Activated CD8-positive, alpha-beta T cell treated with anti-CD3 and anti-CD28 coated beads for 36 hours (primary cell): ENCODE measurements around the gene MAGI2. TPM values are rescaled to one million over a fixed set of nuclear protein-coding genes. Genes with fewer than 3 reads are reported as not detected.

Experiments
- ATAC-seq: fragments of 200-7000 bp; cut with Tn5 transposase; one replicate; pipeline ENCODE4 v1.10.0; 2021; ENCODE audit warnings: mild to moderate bottlenecking, moderate library complexity
- CTCF ChIA-PET: fragments of 350-600 bp; sonication (Branson Sonifier 250); formaldehyde crosslinking; loops from one replicate; lab custom pipeline; 2021; ENCODE audit warnings: antibody characterized with exemption; lab: Charles Lee
- POLR2A ChIA-PET: fragments of 350-600 bp; sonication (Branson Sonifier 250); formaldehyde crosslinking; loops from one replicate; lab custom pipeline; 2021; ENCODE audit warnings: antibody characterized with exemption; lab: Charles Lee
- DNase-seq: peaks from one replicate; pipeline ENCODE4 v3.0.0-alpha.2; 2020
- H3K27ac Mint-ChIP-seq: one replicate; pipeline ENCODE4 v1.8.0; 2021; ENCODE audit warnings: mild to moderate bottlenecking, mixed read lengths
- H3K27me3 Mint-ChIP-seq: one replicate; pipeline ENCODE4 v1.8.0; 2021; ENCODE audit warnings: mixed read lengths
- H3K36me3 Mint-ChIP-seq: one replicate; pipeline ENCODE4 v1.8.0; 2021; ENCODE audit warnings: low read depth, mixed read lengths
- H3K4me1 Mint-ChIP-seq: one replicate; pipeline ENCODE4 v1.8.0; 2021; ENCODE audit warnings: low read depth, mixed read lengths
- H3K4me3 Mint-ChIP-seq: one replicate; pipeline ENCODE4 v1.8.0; 2021; ENCODE audit warnings: mild to moderate bottlenecking, moderate library complexity, mixed read lengths
- H3K9me3 Mint-ChIP-seq: one replicate; pipeline ENCODE4 v1.8.0; 2021; ENCODE audit warnings: mixed read lengths
- intact Hi-C: fragments of 100-400 bp; cut with micrococcal nuclease; formaldehyde crosslinking; loops from one replicate; pipeline ENCODE4 v1.10.0; 2022
- total RNA-seq, 2 experiments: library from RNA; stranded (reverse); gene quantifications; one replicate each; pipeline ENCODE4 v1.2.3, GENCODE V29; 2021
- TF ChIP-seq, protein P1 (sequence below): fragments of 200-600 bp; IDR thresholded peaks from one replicate; pipeline ENCODE4 v1.8.0; 2022; ENCODE audit warnings: antibody characterized with exemption, mild to moderate bottlenecking

MAGI2 gene
- total RNA-seq, 2 experiments from 2014 or later: 0.04 to 0.09 TPM

DNA sequence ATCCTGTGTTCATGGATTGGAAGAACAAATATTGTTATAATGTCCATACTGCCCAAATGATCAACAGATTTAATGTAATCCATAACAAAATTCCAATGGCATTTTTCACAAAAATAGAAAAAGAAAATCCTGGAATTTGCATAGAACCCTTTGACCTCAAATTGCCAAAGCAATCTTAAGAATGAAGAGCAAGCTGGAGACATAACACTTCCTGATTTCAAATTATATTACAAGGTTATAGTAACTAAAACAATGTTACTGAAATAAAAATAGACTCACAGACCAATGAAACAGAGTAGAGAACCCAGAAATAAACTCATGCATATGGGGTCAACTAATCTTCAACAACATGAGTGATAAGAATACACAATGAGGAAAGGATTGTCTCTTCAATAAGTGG, 1352.4 kb downstream of the MAGI2 start:
- no peak overlapping the region for H3K27ac Mint-ChIP-seq
- no peak overlapping the region for H3K4me3 Mint-ChIP-seq
- ChIA-PET POLR2A (no interaction called here), CTCF (no interaction called here)
- H3K27me3 Mint-ChIP-seq: peaks cover 5% of the 10 kb centered on the region
- H3K4me1 Mint-ChIP-seq: no peaks in the 10 kb centered on the region
- no peak for ATAC-seq
- TF ChIP-seq, protein P1, sequence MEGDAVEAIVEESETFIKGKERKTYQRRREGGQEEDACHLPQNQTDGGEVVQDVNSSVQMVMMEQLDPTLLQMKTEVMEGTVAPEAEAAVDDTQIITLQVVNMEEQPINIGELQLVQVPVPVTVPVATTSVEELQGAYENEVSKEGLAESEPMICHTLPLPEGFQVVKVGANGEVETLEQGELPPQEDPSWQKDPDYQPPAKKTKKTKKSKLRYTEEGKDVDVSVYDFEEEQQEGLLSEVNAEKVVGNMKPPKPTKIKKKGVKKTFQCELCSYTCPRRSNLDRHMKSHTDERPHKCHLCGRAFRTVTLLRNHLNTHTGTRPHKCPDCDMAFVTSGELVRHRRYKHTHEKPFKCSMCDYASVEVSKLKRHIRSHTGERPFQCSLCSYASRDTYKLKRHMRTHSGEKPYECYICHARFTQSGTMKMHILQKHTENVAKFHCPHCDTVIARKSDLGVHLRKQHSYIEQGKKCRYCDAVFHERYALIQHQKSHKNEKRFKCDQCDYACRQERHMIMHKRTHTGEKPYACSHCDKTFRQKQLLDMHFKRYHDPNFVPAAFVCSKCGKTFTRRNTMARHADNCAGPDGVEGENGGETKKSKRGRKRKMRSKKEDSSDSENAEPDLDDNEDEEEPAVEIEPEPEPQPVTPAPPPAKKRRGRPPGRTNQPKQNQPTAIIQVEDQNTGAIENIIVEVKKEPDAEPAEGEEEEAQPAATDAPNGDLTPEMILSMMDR: no peak
- no peak for DNase-seq
- intact Hi-C loops: no loop called here
- no peaks in the 10 kb centered on the region for H3K9me3 Mint-ChIP-seq
- H3K36me3 Mint-ChIP-seq: no peaks in the 10 kb centered on the region

- Mint-ChIP-seq H3K4me3 (no peak overlapping the region), H3K27ac (no peak overlapping the region), H3K27me3 (peaks cover 10% of the 10 kb centered on the region), H3K36me3 (no peaks in the 10 kb centered on the region), H3K4me1 (no peaks in the 10 kb centered on the region), H3K9me3 (no peaks in the 10 kb centered on the region)
- POLR2A ChIA-PET: no interaction called here
- intact Hi-C loops: no loop called here
- TF ChIP-seq, protein P1: no peak
- ATAC-seq: no peak
- no peak for DNase-seq
- CTCF ChIA-PET: no interaction called here
Measured at GRCh38 chr7:78099715-78100394, 1353.6 kb downstream of the MAGI2 start.

- no peak for DNase-seq
- ChIA-PET POLR2A (interaction anchor here (0.5 kb wide), 1 partner anchor 89 kb away, joined by 3 read pairs; no protein-coding TSS in a partner anchor), CTCF (no interaction called here)
- TF ChIP-seq, protein P1: no peak
- H3K4me1 Mint-ChIP-seq: no peaks in the 10 kb centered on the region
- intact Hi-C loops: no loop called here
- ATAC-seq: no peak
- H3K27me3 Mint-ChIP-seq: peaks cover 15% of the 10 kb centered on the region
- no peak overlapping the region for H3K27ac Mint-ChIP-seq
- H3K4me3 Mint-ChIP-seq: no peak overlapping the region
- no peaks in the 10 kb centered on the region for H3K9me3 Mint-ChIP-seq
- H3K36me3 Mint-ChIP-seq: no peaks in the 10 kb centered on the region
Measured at GRCh38 chr7:78095549-78095948, 1357.9 kb downstream of the MAGI2 start.

DNA sequence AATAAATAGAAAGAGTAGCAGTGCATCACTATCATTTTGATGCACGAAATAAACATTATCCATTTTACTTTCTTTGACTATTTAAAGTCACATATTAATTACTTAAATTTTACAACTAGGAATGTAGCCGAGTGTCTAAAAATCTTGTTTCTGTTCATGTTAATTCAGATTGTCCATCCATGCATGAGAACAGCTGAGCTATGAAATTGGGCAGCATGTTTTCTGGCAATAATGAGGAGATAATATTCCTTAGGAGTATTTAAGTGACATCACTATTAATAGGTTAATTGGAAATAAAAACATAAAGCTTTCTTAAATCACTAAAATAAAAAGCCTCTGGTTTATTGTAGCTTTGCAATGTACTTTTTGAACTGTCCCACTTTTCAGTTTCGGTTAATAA, 1361.1 kb downstream of the MAGI2 start:
- no peak overlapping the region for H3K27ac Mint-ChIP-seq
- H3K27me3 Mint-ChIP-seq: peaks cover 13% of the 10 kb centered on the region
- no peaks in the 10 kb centered on the region for H3K9me3 Mint-ChIP-seq
- intact Hi-C loops: no loop called here
- POLR2A ChIA-PET: no interaction called here
- TF ChIP-seq, protein P1: no peak
- no peak for ATAC-seq
- H3K4me3 Mint-ChIP-seq: no peak overlapping the region
- no peaks in the 10 kb centered on the region for H3K36me3 Mint-ChIP-seq
- CTCF ChIA-PET: interaction anchor here (1.4 kb wide), 1 partner anchor 53 kb away, joined by 4 read pairs; no protein-coding TSS in a partner anchor
- H3K4me1 Mint-ChIP-seq: no peaks in the 10 kb centered on the region
- no peak for DNase-seq

DNA sequence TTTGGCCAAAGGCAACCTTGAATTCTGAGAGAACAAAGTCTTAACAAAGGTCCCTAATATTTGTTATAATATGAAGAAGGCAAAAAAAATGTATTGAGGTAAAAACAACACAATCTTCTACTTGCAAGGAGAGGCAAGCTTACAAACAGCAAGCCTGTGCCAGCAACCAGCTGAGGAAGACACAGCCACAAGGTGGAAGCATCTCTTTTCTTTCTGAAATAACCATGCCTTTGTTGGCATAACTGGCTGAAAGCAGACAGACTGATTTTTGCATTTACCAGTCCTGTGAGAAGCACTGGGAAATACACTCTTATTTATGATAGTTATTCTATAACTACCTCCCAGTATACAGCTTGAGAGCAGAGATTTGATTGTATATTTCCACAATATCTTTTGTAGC, 1362.9 kb downstream of the MAGI2 start:
- intact Hi-C loops: no loop called here
- TF ChIP-seq, protein P1: no peak
- H3K27ac Mint-ChIP-seq: no peak overlapping the region
- ChIA-PET POLR2A (no interaction called here), CTCF (no interaction called here)
- DNase-seq (no peak), ATAC-seq (no peak)
- H3K36me3 Mint-ChIP-seq: no peaks in the 10 kb centered on the region
- peaks cover 14% of the 10 kb centered on the region for H3K27me3 Mint-ChIP-seq
- no peaks in the 10 kb centered on the region for H3K4me1 Mint-ChIP-seq
- H3K4me3 Mint-ChIP-seq: no peak overlapping the region
- H3K9me3 Mint-ChIP-seq: no peaks in the 10 kb centered on the region
